HEK293T (cell line): ENCODE measurements around the gene AXIN2.

Experiments used
- BHLHE40 ChIP-seq: fragments of 450-650 bp; IDR thresholded peaks from 2 replicates; pipeline ENCODE4 v1.6.1; 2016; ENCODE audit warnings: mild to moderate bottlenecking, moderate library complexity, borderline replicate concordance
- FOXK2 ChIP-seq: fragments of 450-650 bp; IDR thresholded peaks from 2 replicates; pipeline ENCODE4 v1.6.1; 2016; ENCODE audit warnings: mild to moderate bottlenecking
- HDGF ChIP-seq: fragments of 450-650 bp; IDR thresholded peaks from 2 replicates; pipeline ENCODE4 v1.6.1; 2017; ENCODE audit warnings: antibody characterized with exemption, borderline replicate concordance
- L3MBTL2 ChIP-seq: fragments of 450-650 bp; conservative IDR thresholded peaks from 2 replicates; pipeline ENCODE4 v1.6.1; 2016; ENCODE audit warnings: mild to moderate bottlenecking
- LEF1 ChIP-seq: fragments of 450-650 bp; IDR thresholded peaks from 2 replicates; pipeline ENCODE4 v1.6.1; 2017; ENCODE audit warnings: mild to moderate bottlenecking, borderline replicate concordance
- SP1 ChIP-seq: fragments of 450-650 bp; IDR thresholded peaks from 2 replicates; pipeline ENCODE4 v1.6.1; 2017
- SUZ12 ChIP-seq: fragments of 450-650 bp; IDR thresholded peaks from 2 replicates; pipeline ENCODE4 v1.6.1; 2016; ENCODE audit warnings: mild to moderate bottlenecking
- TF ChIP-seq, protein P1 (sequence below): fragments of 450-650 bp; IDR thresholded peaks from 2 replicates; pipeline ENCODE4 v1.6.1; 2016

GRCh38 chr17:65533852-65534457 lies 27.5 kb downstream of the AXIN2 start:
- TF ChIP-seq BHLHE40 (no peak), FOXK2 (no peak), SP1 (no peak), HDGF (no peak), L3MBTL2 (no peak), LEF1 (no peak), SUZ12 (no peak)
- TF ChIP-seq, protein P1, sequence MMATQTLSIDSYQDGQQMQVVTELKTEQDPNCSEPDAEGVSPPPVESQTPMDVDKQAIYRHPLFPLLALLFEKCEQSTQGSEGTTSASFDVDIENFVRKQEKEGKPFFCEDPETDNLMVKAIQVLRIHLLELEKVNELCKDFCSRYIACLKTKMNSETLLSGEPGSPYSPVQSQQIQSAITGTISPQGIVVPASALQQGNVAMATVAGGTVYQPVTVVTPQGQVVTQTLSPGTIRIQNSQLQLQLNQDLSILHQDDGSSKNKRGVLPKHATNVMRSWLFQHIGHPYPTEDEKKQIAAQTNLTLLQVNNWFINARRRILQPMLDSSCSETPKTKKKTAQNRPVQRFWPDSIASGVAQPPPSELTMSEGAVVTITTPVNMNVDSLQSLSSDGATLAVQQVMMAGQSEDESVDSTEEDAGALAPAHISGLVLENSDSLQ, result no peak
